Fibroblast of skin of left biceps (primary cell): ENCODE data around the gene TRPM1.

Source experiments
- DNase-seq, 2 experiments: peaks; one replicate each; pipeline ENCODE4 v3.0.0-alpha.2; 2013; ENCODE audit warnings: low read depth in 2 of 2

The TRPM1 gene

DNA sequence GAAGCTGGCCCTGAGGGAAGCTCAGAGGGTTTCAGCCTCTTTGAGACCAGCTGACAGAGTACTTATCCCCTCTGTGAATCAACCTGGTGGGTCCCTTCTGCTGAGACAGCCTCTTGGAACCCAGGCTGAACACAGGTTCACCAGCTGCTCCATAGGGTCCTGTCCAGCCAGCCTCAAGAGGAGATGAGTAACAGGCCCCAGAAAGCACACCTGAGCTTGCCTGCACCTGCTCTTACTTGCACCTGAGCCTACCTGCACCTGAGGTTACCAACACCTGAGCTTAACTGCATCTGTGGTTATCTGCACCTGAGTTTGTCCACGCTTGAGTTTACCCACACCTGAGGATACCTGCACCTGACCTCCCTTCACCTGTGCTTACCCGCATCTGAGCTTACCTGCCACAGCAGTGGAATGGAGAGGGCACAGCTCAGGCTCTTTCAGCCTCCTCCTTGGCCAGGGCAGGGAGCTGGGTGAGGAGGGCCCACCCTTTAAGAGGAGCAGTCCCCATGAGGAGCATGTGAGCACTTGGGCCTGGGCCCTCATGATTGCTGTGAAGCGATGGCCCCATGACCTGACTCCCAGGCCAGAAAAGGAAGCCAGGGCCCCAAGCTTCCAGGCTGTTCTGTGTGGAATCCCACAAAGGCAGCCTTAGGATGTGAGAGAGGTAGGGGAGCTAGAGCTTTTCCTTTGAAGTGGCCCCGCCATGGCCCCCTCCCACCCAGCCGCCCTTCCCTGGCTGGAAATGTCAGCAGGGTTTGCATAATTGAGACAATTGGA is at the start of gene TRPM1:
Gene TRPM1, minus strand, starts transcription at position 464 of the 777 bp plus-strand sequence. CDS start 20,370 bp downstream, outside the sequence.
- DNase-seq, result no peak

DNA sequence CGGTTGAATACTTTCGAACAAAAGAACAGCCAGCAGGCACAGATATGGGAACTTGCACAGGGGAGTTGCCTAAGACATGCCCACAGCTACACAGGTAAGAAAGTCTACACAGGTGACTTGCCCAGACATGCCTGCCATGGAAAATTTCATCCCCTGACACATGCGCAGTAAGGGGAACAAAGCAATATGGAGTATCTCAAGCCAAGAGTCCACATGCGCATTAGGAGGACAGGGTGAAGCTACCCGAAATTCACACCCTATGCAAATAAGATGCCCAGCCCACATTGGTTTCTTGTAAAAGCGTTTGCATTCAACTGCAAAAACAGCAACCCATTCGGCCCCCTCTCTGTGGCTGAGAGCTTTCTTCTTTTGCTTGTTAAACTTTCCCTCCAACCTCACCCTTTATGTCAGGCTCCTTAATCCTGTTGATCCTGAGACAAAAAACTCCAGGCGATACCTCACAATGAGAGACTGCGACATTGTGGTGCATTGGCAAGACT is 49.3 kb upstream of the TRPM1 start:
- no peak for DNase-seq

DNA sequence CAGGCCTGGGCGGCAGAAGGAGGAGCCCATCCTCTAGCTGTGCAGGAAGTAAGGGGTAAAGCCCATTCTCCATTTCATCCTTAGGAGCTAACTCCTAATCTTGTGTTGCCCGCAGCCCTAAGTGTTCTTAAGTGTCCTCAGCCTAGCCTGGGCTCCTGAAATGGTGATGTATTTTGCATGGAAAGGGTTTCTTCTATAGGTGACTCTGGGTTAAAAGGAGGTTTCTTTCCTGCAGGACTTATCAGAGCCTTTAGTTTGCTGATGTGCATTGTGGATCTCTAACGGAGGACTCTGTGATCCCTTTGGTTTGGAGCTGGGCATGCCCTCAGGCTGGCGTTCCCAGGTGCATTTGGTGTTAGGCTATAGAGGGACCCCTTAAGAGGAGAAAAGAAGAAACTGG is 48.5 kb upstream of the TRPM1 start:
- DNase-seq, result no peak

DNA sequence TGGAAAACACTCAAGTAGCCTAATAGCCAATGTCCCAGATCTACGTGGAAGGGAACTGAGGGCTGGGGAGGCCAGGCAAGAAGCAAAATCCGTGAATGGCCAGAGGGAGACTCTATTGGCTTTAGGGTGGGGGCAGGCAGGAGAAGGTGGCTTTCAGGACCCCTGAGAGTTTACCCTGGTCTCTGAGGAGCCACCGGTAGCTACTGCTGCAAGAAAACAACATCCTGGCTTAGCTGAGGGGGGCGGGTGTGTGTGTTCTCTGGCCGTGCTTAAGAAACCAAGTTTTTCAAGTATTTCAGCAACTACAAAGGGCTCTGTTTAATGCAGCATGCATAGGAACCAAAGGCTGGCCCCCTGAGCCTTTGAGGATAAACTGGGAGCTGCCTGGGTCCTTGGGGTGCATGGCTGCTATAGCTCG is 47.6 kb upstream of the TRPM1 start:
- DNase-seq, result no peak

DNA sequence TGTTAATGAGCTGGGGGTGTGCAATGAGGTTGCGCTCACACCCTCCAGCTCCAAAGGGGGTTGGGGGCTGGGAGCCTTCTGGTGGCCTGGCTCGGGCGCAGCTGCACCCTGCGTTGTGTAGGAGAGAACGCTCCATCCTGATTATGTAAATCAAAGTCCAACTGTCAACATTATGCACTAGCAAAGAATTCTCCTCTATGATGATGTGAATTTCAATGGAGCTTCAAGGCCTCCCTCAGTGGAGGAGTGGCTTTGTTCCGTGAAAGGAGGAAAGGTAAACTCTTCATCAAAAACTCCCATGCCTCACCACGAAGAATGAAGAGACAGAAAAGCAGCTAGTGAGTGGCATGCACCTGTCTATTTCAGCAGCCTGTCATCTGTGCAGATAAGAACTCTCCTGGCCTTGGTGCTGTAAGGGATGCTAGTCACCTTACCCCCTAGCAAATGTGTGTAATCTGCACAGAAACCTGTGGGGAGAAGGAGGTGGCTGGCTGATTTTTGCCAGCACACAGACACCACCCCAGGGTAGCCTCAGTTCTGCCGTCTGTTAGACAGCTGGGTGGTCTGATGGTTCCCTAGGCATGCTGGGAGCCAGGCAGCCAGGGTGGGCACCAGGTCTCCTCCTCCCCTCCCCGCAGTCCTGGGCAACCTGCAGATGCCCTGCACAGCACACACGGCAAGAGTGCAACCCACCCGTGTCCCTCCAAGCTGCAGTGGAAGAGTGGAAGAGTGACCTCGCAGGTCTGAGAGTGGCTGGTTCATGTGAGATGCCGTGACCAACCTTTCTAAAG is 47.0 kb upstream of the TRPM1 start:
- no peak for DNase-seq

DNA sequence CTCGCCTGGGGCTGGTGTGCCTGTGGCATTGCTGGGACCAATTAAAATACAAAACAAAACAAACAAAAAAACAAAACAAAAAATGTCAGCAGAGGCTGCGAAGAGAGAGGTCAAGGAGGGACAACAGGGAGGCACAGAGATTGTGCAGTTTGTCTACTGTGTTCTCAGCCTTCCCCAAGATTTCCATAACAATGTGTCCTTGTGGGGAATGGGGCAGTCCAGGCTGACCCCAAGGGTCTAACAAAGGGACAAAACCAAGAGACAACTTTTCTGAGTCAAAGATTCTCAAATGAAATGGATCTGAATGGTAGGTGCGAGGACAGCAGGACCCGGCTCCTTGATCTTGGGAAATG is 46.4 kb upstream of the TRPM1 start:
- no peak for DNase-seq

DNA sequence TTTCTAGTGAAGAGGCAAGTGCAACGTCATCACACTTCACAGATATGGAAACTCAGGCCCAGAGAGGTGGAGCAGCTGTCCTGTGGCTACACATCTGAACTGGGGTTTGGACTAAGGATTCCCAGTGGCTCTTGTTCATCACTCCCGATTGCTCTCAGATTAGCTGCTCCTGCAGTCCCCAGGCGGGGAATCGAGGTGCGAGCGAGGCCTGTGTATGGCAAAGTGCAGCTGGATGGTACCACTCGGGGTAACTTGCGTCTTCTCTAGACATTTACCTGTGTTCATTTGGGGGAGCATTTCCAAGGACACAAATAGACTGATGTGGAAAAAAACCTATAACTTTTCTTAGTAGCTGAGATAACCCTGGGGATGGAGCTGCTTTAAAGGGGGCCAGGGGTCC is 45.9 kb upstream of the TRPM1 start:
- no peak for DNase-seq

DNA sequence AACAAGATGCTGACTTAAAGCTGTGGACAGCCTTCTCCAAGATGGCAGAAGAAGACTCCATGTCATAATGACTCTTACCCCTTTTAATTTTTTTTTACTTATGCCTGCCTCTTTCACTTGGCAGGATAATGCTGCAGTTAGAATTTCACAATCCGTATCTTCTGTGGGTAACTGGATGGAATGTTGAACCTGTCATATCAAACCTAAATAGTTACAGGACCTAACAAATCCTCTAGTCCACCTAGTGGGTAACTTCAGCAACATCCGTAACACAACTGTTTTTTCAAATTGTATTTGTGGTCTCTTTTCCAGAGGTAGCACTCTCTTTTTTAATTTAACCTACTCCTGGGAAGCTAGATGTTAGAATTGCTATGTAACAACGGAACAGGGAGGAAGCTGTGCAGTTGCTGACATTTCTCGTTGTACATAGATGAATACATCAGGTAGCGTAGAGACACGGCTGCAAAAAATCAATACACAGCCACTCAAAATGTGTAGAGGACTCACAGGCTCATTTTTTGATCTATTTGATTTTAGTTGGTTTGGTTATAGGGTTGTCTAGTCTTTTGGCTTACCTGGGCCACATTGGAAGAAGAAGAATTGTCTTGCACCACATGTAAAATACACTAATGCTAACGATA is 43.9 kb upstream of the TRPM1 start:
- DNase-seq, result no peak

DNA sequence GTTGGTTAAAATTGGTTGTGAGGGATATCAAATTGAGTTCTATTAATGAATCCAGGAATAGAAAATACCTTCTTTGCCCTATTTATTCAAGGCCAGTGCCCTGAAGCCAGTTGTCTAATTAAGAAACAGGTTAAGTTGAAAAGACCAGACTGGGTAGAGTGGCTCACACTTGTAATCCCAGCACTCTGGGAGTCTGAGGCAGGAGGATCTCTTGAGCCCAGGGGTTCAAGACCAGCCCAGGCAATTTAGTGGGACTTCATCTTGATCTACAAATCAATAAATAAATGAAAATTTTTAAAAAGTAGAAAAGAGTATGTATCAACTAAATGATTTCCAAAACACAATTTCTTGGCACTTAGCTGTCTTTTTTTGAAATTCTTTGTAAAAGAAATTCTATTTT is 40.3 kb upstream of the TRPM1 start:
- DNase-seq, result no peak

DNA sequence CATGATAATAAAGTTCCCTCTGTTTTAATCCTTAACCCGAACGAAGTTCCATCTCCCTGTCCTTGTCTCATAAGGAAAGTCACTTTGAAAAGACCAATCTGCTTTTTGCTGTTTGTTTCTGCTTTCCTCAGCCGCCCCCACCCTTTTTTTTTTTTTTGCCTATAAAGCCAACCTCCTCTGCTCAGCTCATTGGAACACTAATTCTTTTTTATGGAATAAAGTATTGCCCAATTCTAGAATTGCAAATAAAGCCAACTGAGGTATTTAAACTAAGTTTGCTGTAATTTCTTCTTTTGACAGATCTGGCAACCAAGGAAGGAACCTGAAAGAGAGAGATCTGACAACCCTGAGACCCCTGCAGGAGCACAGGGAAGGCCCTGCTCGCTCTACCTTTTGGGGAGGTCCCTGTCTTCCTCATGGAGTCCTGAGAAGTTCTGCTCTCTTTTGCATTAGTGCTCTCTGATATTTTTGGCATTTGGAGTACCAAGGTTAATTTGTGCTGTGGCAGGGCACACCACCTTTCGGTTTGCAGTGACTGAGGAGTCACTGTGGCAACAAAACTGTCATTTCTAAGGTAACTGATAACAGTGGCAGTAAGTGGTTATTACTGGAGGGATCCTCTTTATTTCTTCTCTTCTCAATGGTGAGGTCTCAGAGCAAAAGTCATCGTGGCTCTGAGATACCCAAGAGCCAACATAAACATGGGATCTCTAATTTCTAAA is 35.2 kb upstream of the TRPM1 start:
- DNase-seq, result no peak

DNA sequence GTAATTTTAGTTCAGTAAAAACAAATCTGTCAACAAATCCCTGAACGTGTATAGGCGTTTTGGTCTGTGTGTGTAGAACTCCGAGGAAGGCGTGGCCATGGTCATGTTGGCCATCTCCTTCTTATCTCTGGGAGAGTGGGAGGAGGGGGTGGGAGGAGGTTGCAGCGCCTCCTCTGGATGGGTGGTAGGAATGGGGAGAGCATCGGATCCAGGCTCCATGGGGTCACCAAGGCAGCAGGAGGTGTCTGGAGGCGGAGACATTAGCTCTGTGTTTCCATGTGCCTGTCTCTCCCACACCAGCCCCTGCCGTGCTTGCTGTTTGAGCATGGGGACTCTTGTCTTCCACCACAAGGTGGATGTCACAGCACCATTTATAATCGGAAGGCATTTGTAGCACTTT is 34.5 kb upstream of the TRPM1 start:
- DNase-seq, result no peak

DNA sequence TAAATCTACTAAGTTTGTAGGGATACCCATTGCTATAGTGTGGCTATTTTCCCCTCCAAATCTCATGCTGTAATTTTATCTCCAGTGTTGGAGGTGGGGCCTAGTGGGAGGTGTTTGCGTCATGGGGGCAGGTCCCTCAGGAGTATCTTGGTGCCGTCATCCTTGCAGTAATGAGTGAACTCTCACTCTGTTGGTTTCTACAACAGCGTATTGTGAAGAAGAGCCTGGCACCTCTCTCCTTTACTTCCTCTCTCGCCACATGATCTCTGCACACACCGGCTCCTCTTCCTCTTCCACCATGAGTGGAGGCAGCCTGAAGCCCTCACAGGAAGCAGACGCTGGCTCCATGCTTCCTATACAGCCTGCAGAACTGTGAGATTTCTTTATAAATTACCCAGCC is 34.0 kb upstream of the TRPM1 start:
- DNase-seq, result no peak

DNA sequence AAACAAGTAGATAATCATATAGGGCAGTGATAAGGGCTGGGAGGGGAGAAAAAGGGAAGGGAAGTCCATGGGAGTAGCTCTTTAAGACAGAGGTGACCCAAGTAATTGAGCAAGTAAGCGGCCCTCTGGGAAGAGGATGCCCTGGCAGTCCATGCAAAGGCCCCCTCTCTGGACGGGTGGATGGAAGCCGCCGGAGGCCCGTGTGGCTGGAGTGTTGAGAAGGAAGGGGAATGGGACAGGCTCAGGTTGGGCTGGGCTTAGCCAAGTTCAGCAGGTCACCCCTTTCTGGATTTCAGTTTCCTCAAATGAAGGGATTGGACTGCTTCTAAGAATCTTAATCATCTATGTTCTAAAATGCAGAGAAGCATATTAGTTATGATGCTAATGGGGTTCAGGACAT is 32.4 kb upstream of the TRPM1 start:
- no peak for DNase-seq

DNA sequence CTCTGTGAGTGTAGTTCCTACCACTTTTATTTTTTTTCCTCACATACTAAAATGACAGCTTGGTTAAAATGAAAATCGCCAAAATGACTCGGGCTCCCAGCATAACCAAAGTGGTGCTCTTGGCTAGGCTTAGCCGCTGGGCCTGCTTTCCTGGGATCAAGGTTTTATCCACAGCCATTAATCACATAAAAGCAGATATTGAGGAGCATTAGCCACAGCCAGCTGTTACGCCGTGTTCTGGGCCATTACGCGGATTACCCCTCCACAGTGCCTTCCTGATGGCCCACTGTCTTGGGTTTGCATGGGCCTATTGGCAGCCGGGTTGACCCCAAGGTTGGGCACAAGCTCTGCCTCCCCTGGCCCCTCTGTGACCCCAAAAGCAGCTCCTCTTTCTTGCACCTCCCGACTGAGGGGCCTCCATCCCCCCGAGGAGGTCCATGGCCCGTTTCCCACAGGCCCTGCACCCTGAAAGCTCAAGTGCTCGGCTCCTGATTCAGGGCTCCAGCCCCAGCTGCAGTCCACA is 30.4 kb upstream of the TRPM1 start:
- DNase-seq, result no peak

DNA sequence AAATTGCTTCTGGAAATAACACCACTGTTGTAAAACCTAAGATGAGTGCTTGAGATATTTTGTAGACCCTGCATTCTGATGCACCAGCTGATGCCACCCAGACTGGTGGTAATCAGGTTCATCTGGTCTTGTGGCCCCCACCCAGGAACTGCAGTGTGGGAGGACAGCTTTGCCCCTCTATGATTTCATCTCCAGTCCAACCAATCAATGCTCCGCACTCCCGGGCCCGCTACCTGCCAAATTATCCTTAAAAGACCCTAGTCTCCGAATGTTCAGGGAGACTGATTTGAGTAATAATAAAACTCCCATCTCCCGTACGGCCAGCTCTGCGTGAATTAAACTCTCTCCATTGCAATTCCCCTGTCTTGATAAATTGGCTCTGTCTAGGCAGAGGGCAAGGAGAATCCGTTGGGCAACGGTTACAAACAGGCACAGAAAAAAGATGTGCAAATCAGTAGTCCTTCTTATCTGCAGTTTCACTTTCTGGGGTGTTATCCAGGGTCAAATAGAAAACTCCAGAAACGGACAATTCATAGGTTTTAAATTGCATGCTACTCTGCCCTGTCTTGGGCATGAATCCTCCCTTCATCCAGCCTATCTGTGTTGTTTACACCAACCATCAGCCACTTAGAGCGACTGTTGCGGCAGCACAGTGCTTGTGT is 29.2 kb upstream of the TRPM1 start:
- DNase-seq, result no peak

DNA sequence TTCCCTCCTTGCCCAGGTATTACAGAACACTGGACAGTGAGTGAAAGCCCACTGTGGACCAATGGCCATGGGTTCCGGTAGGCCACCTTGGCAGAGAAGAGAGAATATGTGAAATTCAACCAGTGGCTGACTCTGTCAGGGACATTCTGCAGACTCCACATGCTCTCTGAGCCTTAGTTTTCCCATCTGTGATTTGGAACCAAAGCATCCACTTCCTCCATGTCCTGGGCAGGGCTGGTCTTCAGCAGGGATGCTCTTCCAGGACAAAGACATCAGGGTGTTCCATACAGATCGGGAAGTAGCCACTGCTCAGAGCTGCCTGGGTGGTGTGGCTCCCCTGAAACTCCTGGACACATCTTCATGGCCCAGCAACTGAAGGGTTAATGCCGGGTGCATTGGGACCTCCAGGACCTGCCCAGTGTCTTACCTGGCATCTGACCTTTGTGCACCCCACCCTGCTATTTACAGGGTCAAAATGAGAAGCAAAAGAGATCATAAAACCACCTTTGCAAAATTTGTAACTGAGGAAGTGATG is 28.3 kb upstream of the TRPM1 start:
- DNase-seq, result no peak

DNA sequence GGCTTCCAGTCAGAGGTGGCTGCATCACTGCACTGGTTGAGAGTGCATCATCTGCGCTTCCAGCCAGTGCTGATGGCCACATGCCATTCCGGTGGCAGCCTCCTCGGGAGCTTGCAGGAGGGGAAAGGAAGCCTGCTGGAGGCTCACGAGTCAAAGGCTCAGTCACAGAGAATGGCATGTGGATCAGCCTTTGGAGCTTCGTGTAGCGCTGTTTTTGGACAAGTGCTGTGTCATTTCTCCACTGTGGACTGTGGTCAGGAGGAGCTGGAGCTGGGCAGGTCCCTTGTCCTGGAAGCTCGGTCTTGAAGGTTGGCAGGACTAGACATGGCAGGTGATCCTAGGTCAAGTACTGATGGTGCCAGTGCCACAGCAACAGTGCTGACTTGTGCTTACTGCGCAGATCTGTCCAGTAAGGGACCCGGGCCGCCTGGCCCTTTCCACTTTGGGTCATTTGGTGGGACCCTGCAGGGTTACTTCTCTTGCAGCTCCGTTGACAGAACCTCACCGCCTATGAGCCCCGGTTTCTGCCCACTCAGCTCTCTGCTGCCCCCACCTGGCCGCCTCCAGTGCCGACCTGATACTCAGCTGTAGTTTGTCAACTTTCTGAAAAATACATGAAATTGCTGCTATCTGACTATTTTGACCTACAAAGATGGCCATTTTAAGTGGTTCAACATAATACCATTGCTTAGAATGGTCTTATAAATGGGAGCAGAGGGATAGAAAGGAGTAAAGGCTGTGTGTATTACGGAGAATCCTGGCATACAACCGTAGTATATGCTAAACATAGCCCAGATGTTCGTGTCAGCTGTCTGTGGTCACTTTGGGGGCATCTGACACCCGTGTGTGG is 27.6 kb upstream of the TRPM1 start:
- DNase-seq, result peak; percentile 11 to 18

DNA sequence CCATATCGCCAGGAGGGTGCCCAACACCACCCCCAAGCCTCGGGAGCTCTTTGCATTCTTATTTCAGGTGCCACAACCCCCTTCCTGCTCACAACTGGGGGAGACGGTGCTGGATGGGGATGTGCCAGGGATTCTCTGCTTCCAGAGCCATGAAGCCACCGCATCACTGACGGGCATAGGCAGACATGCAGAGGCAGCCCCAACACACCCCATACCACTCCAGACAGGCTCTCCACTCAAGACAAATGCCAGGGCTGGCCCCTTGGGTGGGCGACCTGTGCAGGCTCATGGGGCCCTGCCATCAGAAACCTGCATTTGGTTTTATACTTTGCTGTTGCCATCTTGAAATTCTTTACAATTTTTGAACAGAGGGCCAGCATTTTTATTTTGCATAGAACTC is 27.0 kb upstream of the TRPM1 start:
- no peak for DNase-seq

DNA sequence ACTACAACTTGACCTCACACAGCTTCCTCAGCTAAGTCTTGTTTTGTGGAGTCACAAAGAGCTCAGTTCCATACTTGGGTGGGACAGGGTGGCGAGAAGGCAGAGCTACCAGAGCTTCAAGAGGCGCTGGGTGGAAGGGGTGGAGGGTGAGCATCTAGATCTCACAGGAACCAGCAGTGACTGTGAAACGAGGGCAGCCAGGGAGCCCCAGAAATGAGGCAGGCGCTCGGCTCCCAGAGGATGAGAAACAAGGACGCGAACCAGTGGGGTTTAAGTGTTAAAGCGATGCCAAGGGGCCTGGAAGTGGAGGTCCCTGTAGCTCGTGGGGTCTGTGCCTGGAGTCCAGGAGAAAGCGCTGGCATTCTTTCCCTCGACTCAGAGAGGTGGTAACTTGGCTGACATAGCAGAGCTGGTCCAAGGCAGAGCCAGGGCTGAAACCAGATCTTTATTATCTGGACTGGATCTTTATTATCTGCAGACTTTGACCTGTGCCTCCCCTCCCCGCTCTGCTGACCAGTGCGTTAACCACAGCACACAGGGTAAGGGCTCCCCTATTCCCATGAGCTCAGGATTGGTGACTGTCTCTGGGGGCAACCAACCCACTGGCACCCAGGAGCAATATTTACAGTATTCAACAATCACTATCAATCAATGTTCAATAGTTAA is 26.2 kb upstream of the TRPM1 start:
- DNase-seq, result no peak
